Ishikawa (cell line): ENCODE data around the gene RNF213.

Experiments used
- CEBPB ChIP-seq: IDR thresholded peaks from 2 replicates; pipeline ENCODE4 v1.6.1; 2012
- CREB1 ChIP-seq: IDR thresholded peaks from 2 replicates; pipeline ENCODE4 v1.6.1; 2012; ENCODE audit warnings: low read depth
- EGR1 ChIP-seq: IDR thresholded peaks from 2 replicates; pipeline ENCODE4 v1.6.1; 2012
- EP300 ChIP-seq: IDR thresholded peaks from 2 replicates; pipeline ENCODE4 v1.6.1; 2012; ENCODE audit warnings: borderline replicate concordance
- FOXM1 ChIP-seq: IDR thresholded peaks from 2 replicates; pipeline ENCODE4 v1.6.1; 2012; ENCODE audit warnings: low read depth, borderline replicate concordance
- MAX ChIP-seq: IDR thresholded peaks from 2 replicates; pipeline ENCODE4 v1.6.1; 2012
- NFIC ChIP-seq: IDR thresholded peaks from 2 replicates; pipeline ENCODE4 v1.6.1; 2012
- RAD21 ChIP-seq: IDR thresholded peaks from 2 replicates; pipeline ENCODE4 v1.6.1; 2012; ENCODE audit warnings: low read depth
- TAF1 ChIP-seq: IDR thresholded peaks from 2 replicates; pipeline ENCODE4 v1.6.1; 2012; ENCODE audit warnings: low read depth, mild to moderate bottlenecking
- TCF12 ChIP-seq: IDR thresholded peaks from 2 replicates; pipeline ENCODE4 v1.6.1; 2012; ENCODE audit warnings: low read depth
- TEAD4 ChIP-seq: IDR thresholded peaks from 2 replicates; pipeline ENCODE4 v1.6.1; 2012
- YY1 ChIP-seq: IDR thresholded peaks from 2 replicates; pipeline ENCODE4 v1.6.1; 2012; ENCODE audit warnings: low read depth
- ZBTB7A ChIP-seq: IDR thresholded peaks from 2 replicates; pipeline ENCODE4 v1.6.1; 2012; ENCODE audit warnings: low read depth
- TF ChIP-seq, protein P1 (sequence below): IDR thresholded peaks from 2 replicates; pipeline ENCODE4 v1.6.1; 2012
- TF ChIP-seq, protein P2 (sequence below): IDR thresholded peaks from 2 replicates; pipeline ENCODE4 v1.6.1; 2012; ENCODE audit warnings: low read depth, mild to moderate bottlenecking

Gene RNF213

DNA sequence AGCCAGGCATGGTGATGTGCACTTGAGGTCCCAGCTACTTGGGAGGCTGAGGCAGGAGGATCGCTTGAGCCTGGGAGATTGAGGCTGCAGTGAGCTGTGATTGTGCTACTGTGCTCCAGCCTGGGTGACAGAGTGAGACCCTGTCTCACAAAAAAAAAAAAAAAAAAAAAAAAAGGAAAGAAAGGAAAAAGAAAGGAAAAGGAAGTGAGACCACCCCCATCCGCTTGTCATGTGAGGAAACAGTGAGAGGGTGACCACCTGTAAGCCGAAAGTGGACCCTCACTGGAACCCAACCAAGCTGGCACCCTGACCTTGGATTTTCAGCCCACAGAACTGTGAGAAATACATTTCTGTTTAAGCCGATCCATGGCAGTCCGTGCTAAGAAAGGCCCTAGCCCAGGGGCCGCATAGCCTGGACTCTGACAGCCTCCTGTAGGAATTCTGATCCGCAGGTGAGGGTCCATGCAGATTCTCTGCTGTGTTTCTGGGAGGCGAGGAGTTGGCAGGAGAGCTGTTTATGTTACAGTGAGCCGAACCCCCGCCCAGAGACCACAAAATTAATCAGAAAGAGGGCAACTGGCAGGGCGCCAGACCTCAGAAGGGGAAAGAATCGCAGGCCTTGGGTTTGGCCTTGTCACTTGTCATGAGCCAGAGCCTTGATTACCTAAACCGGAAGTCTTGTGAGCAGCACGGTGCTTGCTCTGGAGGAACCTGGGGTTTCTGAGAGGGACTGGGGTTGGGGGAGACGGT lies 41.5 kb upstream of the RNF213 start:
- TF ChIP-seq ZBTB7A (no peak), CREB1 (no peak), MAX (no peak), FOXM1 (no peak), CEBPB (no peak), TCF12 (0 out of 2 replicates have a peak, but pooled peaks have one; percentile 44), EP300 (peak; percentile 32; the same call in 1 of the 2 replicates), EGR1 (no peak), RAD21 (no peak), TAF1 (no peak), TEAD4 (no peak), YY1 (no peak), NFIC (peak; percentile 89)
- TF ChIP-seq, protein P1, sequence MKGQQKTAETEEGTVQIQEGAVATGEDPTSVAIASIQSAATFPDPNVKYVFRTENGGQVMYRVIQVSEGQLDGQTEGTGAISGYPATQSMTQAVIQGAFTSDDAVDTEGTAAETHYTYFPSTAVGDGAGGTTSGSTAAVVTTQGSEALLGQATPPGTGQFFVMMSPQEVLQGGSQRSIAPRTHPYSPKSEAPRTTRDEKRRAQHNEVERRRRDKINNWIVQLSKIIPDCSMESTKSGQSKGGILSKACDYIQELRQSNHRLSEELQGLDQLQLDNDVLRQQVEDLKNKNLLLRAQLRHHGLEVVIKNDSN = no peak
- TF ChIP-seq, protein P2, sequence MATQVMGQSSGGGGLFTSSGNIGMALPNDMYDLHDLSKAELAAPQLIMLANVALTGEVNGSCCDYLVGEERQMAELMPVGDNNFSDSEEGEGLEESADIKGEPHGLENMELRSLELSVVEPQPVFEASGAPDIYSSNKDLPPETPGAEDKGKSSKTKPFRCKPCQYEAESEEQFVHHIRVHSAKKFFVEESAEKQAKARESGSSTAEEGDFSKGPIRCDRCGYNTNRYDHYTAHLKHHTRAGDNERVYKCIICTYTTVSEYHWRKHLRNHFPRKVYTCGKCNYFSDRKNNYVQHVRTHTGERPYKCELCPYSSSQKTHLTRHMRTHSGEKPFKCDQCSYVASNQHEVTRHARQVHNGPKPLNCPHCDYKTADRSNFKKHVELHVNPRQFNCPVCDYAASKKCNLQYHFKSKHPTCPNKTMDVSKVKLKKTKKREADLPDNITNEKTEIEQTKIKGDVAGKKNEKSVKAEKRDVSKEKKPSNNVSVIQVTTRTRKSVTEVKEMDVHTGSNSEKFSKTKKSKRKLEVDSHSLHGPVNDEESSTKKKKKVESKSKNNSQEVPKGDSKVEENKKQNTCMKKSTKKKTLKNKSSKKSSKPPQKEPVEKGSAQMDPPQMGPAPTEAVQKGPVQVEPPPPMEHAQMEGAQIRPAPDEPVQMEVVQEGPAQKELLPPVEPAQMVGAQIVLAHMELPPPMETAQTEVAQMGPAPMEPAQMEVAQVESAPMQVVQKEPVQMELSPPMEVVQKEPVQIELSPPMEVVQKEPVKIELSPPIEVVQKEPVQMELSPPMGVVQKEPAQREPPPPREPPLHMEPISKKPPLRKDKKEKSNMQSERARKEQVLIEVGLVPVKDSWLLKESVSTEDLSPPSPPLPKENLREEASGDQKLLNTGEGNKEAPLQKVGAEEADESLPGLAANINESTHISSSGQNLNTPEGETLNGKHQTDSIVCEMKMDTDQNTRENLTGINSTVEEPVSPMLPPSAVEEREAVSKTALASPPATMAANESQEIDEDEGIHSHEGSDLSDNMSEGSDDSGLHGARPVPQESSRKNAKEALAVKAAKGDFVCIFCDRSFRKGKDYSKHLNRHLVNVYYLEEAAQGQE = no peak

- TF ChIP-seq MAX = no peak; the same call in 1 of the 2 replicates
- no peak for TF ChIP-seq EP300
- TF ChIP-seq TCF12 = peak; percentile 6; the same call in 1 of the 2 replicates
- TF ChIP-seq TEAD4 = no peak
Measured at GRCh38 chr17:80219763-80220053, 40.9 kb upstream of the RNF213 start.

- TF ChIP-seq EGR1 = no peak
- peak; percentile 92 for TF ChIP-seq ZBTB7A
- no peak for TF ChIP-seq FOXM1
- TF ChIP-seq MAX = peak; percentile 62; the same call in 1 of the 2 replicates
- TF ChIP-seq, protein P1 = peak; percentile 94
- TF ChIP-seq YY1 = peak; percentile 77; the same call in 1 of the 2 replicates
- no peak; the same call in 1 of the 2 replicates for TF ChIP-seq TAF1
Measured at GRCh38 chr17:80220054-80220735, 40.5 kb upstream of the RNF213 start, which contains the start of the genes SGSH and SLC26A11. Gene SGSH, minus strand, starts transcription at chr17:80220333. Its CDS starts 20 bp downstream, at chr17:80220313. Gene SLC26A11, plus strand, starts transcription at chr17:80220427. Its CDS starts 1,134 bp downstream, at chr17:80221561.

DNA sequence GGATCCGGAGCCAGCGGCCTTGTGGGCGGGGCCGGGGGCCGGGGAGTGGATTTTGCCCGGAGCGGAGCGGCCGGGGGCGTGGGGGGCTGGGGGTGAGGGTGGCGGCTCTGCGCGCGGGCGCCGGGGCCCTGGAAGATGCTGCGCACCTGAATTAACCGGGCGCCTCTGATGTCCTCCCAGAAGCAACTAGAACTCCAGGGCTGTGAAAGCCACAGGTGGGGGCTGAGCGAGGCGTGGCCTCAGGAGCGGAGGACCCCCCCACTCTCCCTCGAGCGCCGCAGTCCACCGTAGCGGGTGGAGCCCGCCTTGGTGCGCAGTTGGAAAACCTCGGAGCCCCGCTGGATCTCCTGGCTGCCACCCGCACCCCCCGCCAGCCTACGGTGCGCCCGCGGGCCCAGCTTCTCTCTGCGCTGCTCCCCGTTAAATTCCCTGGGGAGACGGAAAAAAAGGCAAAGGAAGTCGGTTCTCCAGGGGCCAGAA lies 39.9 kb upstream of the RNF213 start:
- TF ChIP-seq MAX = no peak
- peak; percentile 7; the same call in 1 of the 2 replicates for TF ChIP-seq ZBTB7A
- TF ChIP-seq YY1 = no peak

DNA sequence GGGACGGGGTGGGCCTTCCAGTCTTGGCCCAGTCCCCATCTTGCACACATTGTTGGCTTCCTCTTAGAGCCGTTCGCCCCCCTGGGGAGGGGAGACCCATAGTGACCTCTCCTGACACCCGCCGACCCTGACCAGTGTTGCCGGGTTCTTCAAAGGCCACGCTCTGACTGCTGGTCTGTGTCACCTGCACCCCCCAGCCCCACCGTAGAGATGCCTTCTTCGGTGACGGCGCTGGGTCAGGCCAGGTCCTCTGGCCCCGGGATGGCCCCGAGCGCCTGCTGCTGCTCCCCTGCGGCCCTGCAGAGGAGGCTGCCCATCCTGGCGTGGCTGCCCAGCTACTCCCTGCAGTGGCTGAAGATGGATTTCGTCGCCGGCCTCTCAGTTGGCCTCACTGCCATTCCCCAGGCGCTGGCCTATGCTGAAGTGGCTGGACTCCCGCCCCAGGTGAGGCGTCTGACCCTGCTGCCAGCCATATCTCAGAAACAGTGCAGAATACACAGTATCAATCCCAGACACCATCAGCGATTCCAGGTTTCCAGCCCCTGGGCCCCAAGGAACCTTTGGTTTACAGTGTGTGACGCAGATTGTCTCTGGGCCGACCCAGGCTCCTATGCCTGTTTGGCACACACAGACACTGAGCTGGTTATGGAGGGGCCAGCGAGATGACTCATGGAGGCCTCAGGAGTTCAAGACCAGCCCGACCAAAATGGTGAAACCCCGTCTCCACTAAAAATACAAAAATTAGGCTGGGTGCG lies 39.1 kb upstream of the RNF213 start:
- TF ChIP-seq ZBTB7A (no peak), YY1 (no peak), CEBPB (no peak), FOXM1 (no peak), MAX (no peak), TCF12 (no peak), RAD21 (no peak), TAF1 (no peak), NFIC (no peak), TEAD4 (no peak), EP300 (no peak)
- TF ChIP-seq, protein P2 = no peak
